Neural crest cell (in vitro differentiated cells): Measurements from ENCODE around the gene HHLA2. TPM values are rescaled to one million over a fixed set of nuclear protein-coding genes. Genes with fewer than 3 reads are reported as not detected.
"Not testable (repeated sequence)": the region's sequence is repeated elsewhere in the genome, so short reads cannot be mapped to it uniquely, and the experiment has no call there.

Experiments
- DNase-seq: peaks from one replicate; pipeline ENCODE4 v3.0.0; 2021; ENCODE audit warnings: low read depth, mixed read lengths, low spot score
- H3K27ac Mint-ChIP-seq: one replicate; pipeline ENCODE4 v1.8.0; 2021; ENCODE audit warnings: mild to moderate bottlenecking, mixed read lengths; ENCODE audit not compliant: unreplicated experiment
- H3K27me3 Mint-ChIP-seq: 2 replicates; pipeline ENCODE4 v1.8.0; 2021; ENCODE audit warnings: low read depth, mild to moderate bottlenecking, mixed read lengths
- H3K36me3 Mint-ChIP-seq: 2 replicates; pipeline ENCODE4 v1.8.0; 2021; ENCODE audit warnings: low read depth, mild to moderate bottlenecking, mixed read lengths
- H3K4me1 Mint-ChIP-seq: 2 replicates; pipeline ENCODE4 v1.8.0; 2021; ENCODE audit warnings: mixed read lengths
- H3K4me3 Mint-ChIP-seq: one replicate; pipeline ENCODE4 v1.8.0; 2021; ENCODE audit warnings: mild to moderate bottlenecking, mixed read lengths
- H3K9me3 Mint-ChIP-seq: 2 replicates; pipeline ENCODE4 v1.8.0; 2021; ENCODE audit warnings: mixed read lengths
- CTCF ChIP-seq: fragments of 200-600 bp; sonication (generic); conservative IDR thresholded peaks from 2 replicates; pipeline ENCODE4 v1.5.0; 2021; ENCODE audit warnings: antibody characterized with exemption, mild to moderate bottlenecking
- total RNA-seq: library from RNA; stranded (reverse); gene quantifications from 2 replicates; pipeline ENCODE4 v1.2.1, GENCODE V29; 2021

HHLA2 gene
- total RNA-seq, 1 donor from 2014 or later, result not detected

GRCh38 chr3:108271626-108272025 lies 24.7 kb upstream of the HHLA2 start:
- H3K9me3 Mint-ChIP-seq, result peaks cover 7% of the 10 kb centered on the region
- peaks cover 4% of the 10 kb centered on the region for H3K4me1 Mint-ChIP-seq
- TF ChIP-seq CTCF, result no peak
- peaks cover 2% of the 10 kb centered on the region for H3K36me3 Mint-ChIP-seq
- H3K27me3 Mint-ChIP-seq, result no peaks in the 10 kb centered on the region
- H3K4me3 Mint-ChIP-seq, result no peak overlapping the region
- H3K27ac Mint-ChIP-seq, result no peak overlapping the region
- no peak for DNase-seq

- not testable (repeated sequence) for H3K27ac Mint-ChIP-seq, H3K36me3 Mint-ChIP-seq, H3K4me1 Mint-ChIP-seq, H3K27me3 Mint-ChIP-seq, H3K4me3 Mint-ChIP-seq, DNase-seq
- peaks cover 17% of the 10 kb centered on the region for H3K9me3 Mint-ChIP-seq
Observed at GRCh38 chr3:108279066-108279465, 17.3 kb upstream of the HHLA2 start.

- no peaks in the 10 kb centered on the region for H3K27me3 Mint-ChIP-seq
- no peak overlapping the region for H3K4me3 Mint-ChIP-seq
- peaks cover 7% of the 10 kb centered on the region for H3K36me3 Mint-ChIP-seq
- H3K4me1 Mint-ChIP-seq, result peaks cover 4% of the 10 kb centered on the region
- DNase-seq, result no peak
- TF ChIP-seq CTCF, result no peak
- H3K9me3 Mint-ChIP-seq, result peaks cover 17% of the 10 kb centered on the region
- no peak overlapping the region for H3K27ac Mint-ChIP-seq
Observed at GRCh38 chr3:108280476-108280875, 15.9 kb upstream of the HHLA2 start.

GRCh38 chr3:108281670-108282069 lies 14.7 kb upstream of the HHLA2 start:
- Mint-ChIP-seq H3K27ac (no peak overlapping the region), H3K27me3 (no peaks in the 10 kb centered on the region), H3K4me3 (no peak overlapping the region), H3K36me3 (peaks cover 5% of the 10 kb centered on the region), H3K9me3 (peaks cover 16% of the 10 kb centered on the region), H3K4me1 (no peaks in the 10 kb centered on the region)
- DNase-seq, result no peak
- TF ChIP-seq CTCF, result no peak

GRCh38 chr3:108283006-108283405 lies 13.3 kb upstream of the HHLA2 start:
- H3K27me3 Mint-ChIP-seq, result no peaks in the 10 kb centered on the region
- no peak for TF ChIP-seq CTCF
- H3K27ac Mint-ChIP-seq, result no peak overlapping the region
- no peaks in the 10 kb centered on the region for H3K4me1 Mint-ChIP-seq
- no peak for DNase-seq
- H3K4me3 Mint-ChIP-seq, result no peak overlapping the region
- peaks cover 2% of the 10 kb centered on the region for H3K36me3 Mint-ChIP-seq
- peaks cover 8% of the 10 kb centered on the region for H3K9me3 Mint-ChIP-seq

GRCh38 chr3:108283989-108284388 lies 12.4 kb upstream of the HHLA2 start:
- no peak overlapping the region for H3K4me3 Mint-ChIP-seq
- TF ChIP-seq CTCF, result no peak
- no peaks in the 10 kb centered on the region for H3K27me3 Mint-ChIP-seq
- H3K27ac Mint-ChIP-seq, result no peak overlapping the region
- no peaks in the 10 kb centered on the region for H3K4me1 Mint-ChIP-seq
- peaks cover 8% of the 10 kb centered on the region for H3K9me3 Mint-ChIP-seq
- peaks cover 2% of the 10 kb centered on the region for H3K36me3 Mint-ChIP-seq
- no peak for DNase-seq
